MCF 10A (cell line): ENCODE results near the gene SNRPD3. TPM values are rescaled to one million over a fixed set of nuclear protein-coding genes. Genes with fewer than 3 reads are reported as not detected.

Source experiments
- BruUV-seq: library from RNA; stranded (reverse); fragments of 400-500 nt; replicated peaks from 2 replicates; lab custom pipeline; 2021; lab: Mats Ljungman, UMichigan
- CTCF ChIA-PET: fragments of 300-600 bp; sonication (Branson Sonifier 250); formaldehyde crosslinking; extraction: SDS; loops from one replicate; lab custom pipeline; 2021; ENCODE audit warnings: antibody characterized with exemption, inconsistent platforms; lab: Yijun Ruan, JAX
- POLR2A ChIA-PET: fragments of 300-600, 350-650 bp; sonication (Branson Sonifier 250); formaldehyde crosslinking; extraction: SDS; loops from one replicate; lab custom pipeline; 2020; ENCODE audit warnings: antibody characterized with exemption, inconsistent platforms; lab: Yijun Ruan, JAX
- DNase-seq: peaks from one replicate; pipeline ENCODE4 v3.0.0-alpha.2; 2018; ENCODE audit not compliant: unreplicated experiment
- H3K27ac Mint-ChIP-seq: one replicate; pipeline ENCODE4 v1.8.0; 2022; ENCODE audit warnings: mild to moderate bottlenecking, low read depth, mixed read lengths; ENCODE audit not compliant: unreplicated experiment
- H3K27me3 Mint-ChIP-seq: one replicate; pipeline ENCODE4 v1.8.0; 2022; ENCODE audit warnings: mixed read lengths; ENCODE audit not compliant: insufficient read depth, unreplicated experiment
- H3K36me3 Mint-ChIP-seq: one replicate; pipeline ENCODE4 v1.8.0; 2022; ENCODE audit warnings: mild to moderate bottlenecking, moderate library complexity, mixed read lengths; ENCODE audit not compliant: insufficient read depth, unreplicated experiment
- H3K4me1 Mint-ChIP-seq: one replicate; pipeline ENCODE4 v1.8.0; 2022; ENCODE audit warnings: mixed read lengths; ENCODE audit not compliant: insufficient read depth, unreplicated experiment
- H3K4me3 Mint-ChIP-seq: one replicate; pipeline ENCODE4 v1.8.0; 2022; ENCODE audit warnings: mild to moderate bottlenecking, moderate library complexity, mixed read lengths; ENCODE audit not compliant: unreplicated experiment
- H3K9me3 Mint-ChIP-seq: one replicate; pipeline ENCODE4 v1.8.0; 2022; ENCODE audit warnings: mixed read lengths; ENCODE audit not compliant: unreplicated experiment
- intact Hi-C: fragments of 100-400 bp; cut with micrococcal nuclease; formaldehyde crosslinking; loops from 2 replicates; pipeline ENCODE4 v1.14.1; 2022
- total RNA-seq: library from RNA; stranded (reverse); gene quantifications from 2 replicates; pipeline ENCODE4 v1.2.3, GENCODE V29; 2022
- TF ChIP-seq, protein P1 (sequence below): fragments of 200-600 bp; IDR thresholded peaks from one replicate; pipeline ENCODE4 v1.8.0; 2022; ENCODE audit warnings: antibody characterized with exemption, mild to moderate bottlenecking; ENCODE audit not compliant: unreplicated experiment

Gene SNRPD3
- total RNA-seq, 1 experiment from 2014 or later: 94.6 TPM

DNA sequence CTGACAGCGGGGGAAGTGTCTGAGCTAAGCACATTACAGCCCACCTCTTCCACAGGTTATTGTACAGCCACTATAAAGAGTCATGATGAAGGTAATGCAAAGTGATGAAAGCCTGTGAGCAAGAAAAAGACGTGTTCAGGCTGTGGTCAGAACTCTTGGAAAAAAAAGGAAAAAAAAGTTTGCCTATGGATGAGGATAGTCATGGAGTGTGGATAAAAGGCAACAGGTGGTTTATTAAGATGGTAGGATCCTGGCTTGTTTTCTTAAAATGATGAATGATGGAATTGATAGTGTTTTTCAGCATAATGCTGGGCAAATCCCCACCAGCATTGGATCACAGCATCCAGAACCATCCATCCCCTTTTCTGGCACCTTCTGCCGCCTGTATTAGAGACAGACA, 37.6 kb upstream of the SNRPD3 start:
- H3K4me1 Mint-ChIP-seq: peaks cover 7% of the 10 kb centered on the region
- intact Hi-C loops: no loop called here
- POLR2A ChIA-PET: no interaction called here
- no peak for DNase-seq
- no peak overlapping the region for H3K27ac Mint-ChIP-seq
- H3K36me3 Mint-ChIP-seq: no peaks in the 10 kb centered on the region
- TF ChIP-seq, protein P1, sequence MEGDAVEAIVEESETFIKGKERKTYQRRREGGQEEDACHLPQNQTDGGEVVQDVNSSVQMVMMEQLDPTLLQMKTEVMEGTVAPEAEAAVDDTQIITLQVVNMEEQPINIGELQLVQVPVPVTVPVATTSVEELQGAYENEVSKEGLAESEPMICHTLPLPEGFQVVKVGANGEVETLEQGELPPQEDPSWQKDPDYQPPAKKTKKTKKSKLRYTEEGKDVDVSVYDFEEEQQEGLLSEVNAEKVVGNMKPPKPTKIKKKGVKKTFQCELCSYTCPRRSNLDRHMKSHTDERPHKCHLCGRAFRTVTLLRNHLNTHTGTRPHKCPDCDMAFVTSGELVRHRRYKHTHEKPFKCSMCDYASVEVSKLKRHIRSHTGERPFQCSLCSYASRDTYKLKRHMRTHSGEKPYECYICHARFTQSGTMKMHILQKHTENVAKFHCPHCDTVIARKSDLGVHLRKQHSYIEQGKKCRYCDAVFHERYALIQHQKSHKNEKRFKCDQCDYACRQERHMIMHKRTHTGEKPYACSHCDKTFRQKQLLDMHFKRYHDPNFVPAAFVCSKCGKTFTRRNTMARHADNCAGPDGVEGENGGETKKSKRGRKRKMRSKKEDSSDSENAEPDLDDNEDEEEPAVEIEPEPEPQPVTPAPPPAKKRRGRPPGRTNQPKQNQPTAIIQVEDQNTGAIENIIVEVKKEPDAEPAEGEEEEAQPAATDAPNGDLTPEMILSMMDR: no peak
- peaks cover 34% of the 10 kb centered on the region for H3K27me3 Mint-ChIP-seq
- no TSS peak for BruUV-seq
- CTCF ChIA-PET: interaction anchor here (0.7 to 1.4 kb wide), 5 partner anchors 11 to 195 kb away, joined by 3 to 5 read pairs (median 4); no protein-coding TSS in a partner anchor
- H3K9me3 Mint-ChIP-seq: no peaks in the 10 kb centered on the region
- no peak overlapping the region for H3K4me3 Mint-ChIP-seq

DNA sequence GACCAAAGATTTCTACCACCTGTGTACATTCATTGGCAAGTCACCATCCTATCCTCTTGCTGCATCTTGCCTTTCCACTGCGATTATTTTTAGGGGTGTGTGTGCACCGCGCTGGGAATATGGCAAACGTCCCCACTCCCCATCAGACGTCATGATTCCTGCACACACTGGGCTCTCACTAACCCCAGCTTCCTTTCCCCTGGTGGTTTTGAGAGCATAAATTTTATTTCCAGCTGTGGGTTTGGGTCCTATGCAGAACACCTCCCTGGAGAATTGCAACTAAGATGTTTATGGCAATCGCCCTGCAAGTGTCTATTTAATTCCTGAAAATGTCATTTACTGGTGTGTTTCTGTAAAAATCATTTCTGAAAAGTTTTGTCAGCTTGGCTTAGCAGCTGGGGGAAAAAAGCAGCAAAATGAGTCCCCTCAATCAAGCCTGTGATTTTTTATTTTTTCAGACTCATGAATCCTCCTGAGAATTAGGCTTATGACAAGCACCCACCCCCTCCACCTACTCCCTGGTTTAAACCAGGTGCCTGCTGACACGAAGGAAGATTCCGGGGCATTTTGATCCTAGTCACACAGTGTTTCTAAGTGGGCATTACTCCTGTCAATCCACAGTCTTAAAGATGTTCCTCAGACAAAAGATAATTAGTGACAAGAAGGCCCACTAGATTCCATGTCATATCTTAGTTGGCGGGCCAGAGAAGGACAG, 36.9 kb upstream of the SNRPD3 start:
- intact Hi-C loops: no loop called here
- TF ChIP-seq, protein P1: no peak
- peaks cover 27% of the 10 kb centered on the region for H3K27me3 Mint-ChIP-seq
- BruUV-seq: no TSS peak
- CTCF ChIA-PET: interaction anchor here (0.7 kb wide), 1 partner anchor 194 kb away, joined by 3 read pairs; no protein-coding TSS in a partner anchor
- H3K4me3 Mint-ChIP-seq: no peak overlapping the region
- H3K36me3 Mint-ChIP-seq: no peaks in the 10 kb centered on the region
- no peak overlapping the region for H3K27ac Mint-ChIP-seq
- POLR2A ChIA-PET: no interaction called here
- no peak for DNase-seq
- peaks cover 7% of the 10 kb centered on the region for H3K4me1 Mint-ChIP-seq
- no peaks in the 10 kb centered on the region for H3K9me3 Mint-ChIP-seq

- CTCF ChIA-PET: no interaction called here
- intact Hi-C loops: no loop called here
- Mint-ChIP-seq H3K4me3 (no peak overlapping the region), H3K27me3 (peaks cover 22% of the 10 kb centered on the region), H3K27ac (no peak overlapping the region), H3K9me3 (no peaks in the 10 kb centered on the region), H3K4me1 (peaks cover 7% of the 10 kb centered on the region), H3K36me3 (no peaks in the 10 kb centered on the region)
- TF ChIP-seq, protein P1: no peak
- POLR2A ChIA-PET: no interaction called here
- no peak for DNase-seq
- BruUV-seq: no TSS peak
Measured at GRCh38 chr22:24519496-24519895, 36.3 kb upstream of the SNRPD3 start.

GRCh38 chr22:24521791-24522245, 34.0 kb upstream of the SNRPD3 start:
- Mint-ChIP-seq H3K4me1 (peaks cover 7% of the 10 kb centered on the region), H3K4me3 (no peak overlapping the region), H3K27me3 (peaks cover 17% of the 10 kb centered on the region), H3K9me3 (no peaks in the 10 kb centered on the region), H3K36me3 (no peaks in the 10 kb centered on the region), H3K27ac (no peak overlapping the region)
- ChIA-PET POLR2A (interaction anchor here (1.1 kb wide), 1 partner anchor 90 kb away, joined by 3 read pairs; no protein-coding TSS in a partner anchor), CTCF (interaction anchor here (0.6 to 3.4 kb wide), 35 partner anchors 8 to 308 kb away, joined by 3 to 42 read pairs (median 6); partner anchors contain the start of gene ADORA2A)
- TF ChIP-seq, protein P1: peak; percentile 57
- peak; percentile 79 for DNase-seq
- BruUV-seq: no TSS peak
- intact Hi-C loops: loop anchor here (1.0 kb wide), 2 partner anchors 101 to 197 kb away; no protein-coding TSS in a partner anchor
